Activated naive CD8-positive, alpha-beta T cell treated with anti-CD3 and anti-CD28 coated beads, Interleukin-2, amount 50 U/mL, for 24 hours (primary cell): ENCODE results near the gene AGBL1.

Experiments used
- ATAC-seq: fragments of 150-1000 bp; cut with Tn5 transposase; one replicate; pipeline ENCODE4 v1.10.0; 2021
- DNase-seq: peaks from one replicate; pipeline ENCODE4 v3.0.0; 2021
- H3K27ac Mint-ChIP-seq: one replicate; pipeline ENCODE4 v1.8.0; 2021; ENCODE audit warnings: mild to moderate bottlenecking, mixed read lengths
- H3K27me3 Mint-ChIP-seq: one replicate; pipeline ENCODE4 v1.8.0; 2021; ENCODE audit warnings: mixed read lengths
- H3K36me3 Mint-ChIP-seq: one replicate; pipeline ENCODE4 v1.8.0; 2021; ENCODE audit warnings: low read depth, mixed read lengths
- H3K4me1 Mint-ChIP-seq: one replicate; pipeline ENCODE4 v1.8.0; 2021; ENCODE audit warnings: mixed read lengths
- H3K4me3 Mint-ChIP-seq: one replicate; pipeline ENCODE4 v1.8.0; 2021; ENCODE audit warnings: mild to moderate bottlenecking, moderate library complexity, mixed read lengths
- H3K9me3 Mint-ChIP-seq: one replicate; pipeline ENCODE4 v1.8.0; 2021; ENCODE audit warnings: mixed read lengths

The AGBL1 gene

GRCh38 chr15:86903642-86904421 is 824.2 kb downstream of the AGBL1 start:
- Mint-ChIP-seq H3K36me3 (no peaks in the 10 kb centered on the region), H3K4me1 (no peaks in the 10 kb centered on the region), H3K27me3 (peaks cover 19% of the 10 kb centered on the region), H3K9me3 (no peaks in the 10 kb centered on the region), H3K27ac (no peak overlapping the region), H3K4me3 (no peak overlapping the region)
- ATAC-seq (no peak), DNase-seq (no peak)

GRCh38 chr15:86905625-86906256 is 826.1 kb downstream of the AGBL1 start:
- H3K4me3 Mint-ChIP-seq = no peak overlapping the region
- peaks cover 16% of the 10 kb centered on the region for H3K27me3 Mint-ChIP-seq
- ATAC-seq (no peak), DNase-seq (no peak)
- no peak overlapping the region for H3K27ac Mint-ChIP-seq
- no peaks in the 10 kb centered on the region for H3K9me3 Mint-ChIP-seq
- no peaks in the 10 kb centered on the region for H3K4me1 Mint-ChIP-seq
- H3K36me3 Mint-ChIP-seq = no peaks in the 10 kb centered on the region

- H3K27ac Mint-ChIP-seq = no peak overlapping the region
- no peaks in the 10 kb centered on the region for H3K36me3 Mint-ChIP-seq
- no peaks in the 10 kb centered on the region for H3K9me3 Mint-ChIP-seq
- DNase-seq = no peak
- no peak overlapping the region for H3K4me3 Mint-ChIP-seq
- no peak for ATAC-seq
- peaks cover 14% of the 10 kb centered on the region for H3K27me3 Mint-ChIP-seq
- no peaks in the 10 kb centered on the region for H3K4me1 Mint-ChIP-seq
These were observed 826.7 kb downstream of the AGBL1 start for GRCh38 chr15:86906376-86906775.

GRCh38 chr15:86911022-86911421 is 831.4 kb downstream of the AGBL1 start:
- no peaks in the 10 kb centered on the region for H3K9me3 Mint-ChIP-seq
- no peak overlapping the region for H3K4me3 Mint-ChIP-seq
- ATAC-seq (no peak), DNase-seq (no peak)
- no peaks in the 10 kb centered on the region for H3K4me1 Mint-ChIP-seq
- H3K36me3 Mint-ChIP-seq = no peaks in the 10 kb centered on the region
- H3K27me3 Mint-ChIP-seq = peaks cover 4% of the 10 kb centered on the region
- no peak overlapping the region for H3K27ac Mint-ChIP-seq

GRCh38 chr15:86912661-86913060 is 833.0 kb downstream of the AGBL1 start:
- H3K27ac Mint-ChIP-seq = no peak overlapping the region
- no peaks in the 10 kb centered on the region for H3K4me1 Mint-ChIP-seq
- no peaks in the 10 kb centered on the region for H3K36me3 Mint-ChIP-seq
- DNase-seq (no peak), ATAC-seq (no peak)
- H3K4me3 Mint-ChIP-seq = no peak overlapping the region
- H3K27me3 Mint-ChIP-seq = no peaks in the 10 kb centered on the region
- H3K9me3 Mint-ChIP-seq = no peaks in the 10 kb centered on the region

GRCh38 chr15:86915811-86916331 is 836.2 kb downstream of the AGBL1 start:
- Mint-ChIP-seq H3K4me1 (no peaks in the 10 kb centered on the region), H3K9me3 (no peaks in the 10 kb centered on the region), H3K36me3 (no peaks in the 10 kb centered on the region), H3K27ac (no peak overlapping the region), H3K4me3 (no peak overlapping the region), H3K27me3 (no peaks in the 10 kb centered on the region)
- DNase-seq (no peak), ATAC-seq (no peak)

GRCh38 chr15:86916671-86917360 is 837.1 kb downstream of the AGBL1 start:
- Mint-ChIP-seq H3K9me3 (no peaks in the 10 kb centered on the region), H3K4me1 (no peaks in the 10 kb centered on the region), H3K4me3 (no peak overlapping the region), H3K27me3 (no peaks in the 10 kb centered on the region), H3K27ac (no peak overlapping the region), H3K36me3 (no peaks in the 10 kb centered on the region)
- ATAC-seq (no peak), DNase-seq (no peak)

GRCh38 chr15:86917361-86917671 is 837.6 kb downstream of the AGBL1 start:
- Mint-ChIP-seq H3K27me3 (no peaks in the 10 kb centered on the region), H3K9me3 (no peaks in the 10 kb centered on the region), H3K4me1 (no peaks in the 10 kb centered on the region), H3K27ac (no peak overlapping the region), H3K36me3 (no peaks in the 10 kb centered on the region), H3K4me3 (no peak overlapping the region)
- no peak for DNase-seq
- no peak for ATAC-seq

- H3K9me3 Mint-ChIP-seq = no peaks in the 10 kb centered on the region
- H3K4me1 Mint-ChIP-seq = no peaks in the 10 kb centered on the region
- H3K4me3 Mint-ChIP-seq = no peak overlapping the region
- ATAC-seq = no peak
- no peaks in the 10 kb centered on the region for H3K36me3 Mint-ChIP-seq
- DNase-seq = no peak
- no peak overlapping the region for H3K27ac Mint-ChIP-seq
- no peaks in the 10 kb centered on the region for H3K27me3 Mint-ChIP-seq
These were observed 839.9 kb downstream of the AGBL1 start for GRCh38 chr15:86919581-86919980.

- no peak overlapping the region for H3K27ac Mint-ChIP-seq
- H3K36me3 Mint-ChIP-seq = no peaks in the 10 kb centered on the region
- H3K4me1 Mint-ChIP-seq = no peaks in the 10 kb centered on the region
- no peaks in the 10 kb centered on the region for H3K9me3 Mint-ChIP-seq
- H3K4me3 Mint-ChIP-seq = no peak overlapping the region
- DNase-seq (no peak), ATAC-seq (no peak)
- H3K27me3 Mint-ChIP-seq = peaks cover 4% of the 10 kb centered on the region
These were observed 849.8 kb downstream of the AGBL1 start for GRCh38 chr15:86929461-86929860.

GRCh38 chr15:86932456-86932855 is 852.8 kb downstream of the AGBL1 start:
- Mint-ChIP-seq H3K27ac (no peak overlapping the region), H3K4me1 (no peaks in the 10 kb centered on the region), H3K27me3 (peaks cover 9% of the 10 kb centered on the region), H3K4me3 (no peak overlapping the region), H3K9me3 (peaks cover 5% of the 10 kb centered on the region), H3K36me3 (no peaks in the 10 kb centered on the region)
- ATAC-seq = no peak
- DNase-seq = no peak

- H3K9me3 Mint-ChIP-seq = peaks cover 5% of the 10 kb centered on the region
- H3K27me3 Mint-ChIP-seq = peaks cover 9% of the 10 kb centered on the region
- H3K4me1 Mint-ChIP-seq = no peaks in the 10 kb centered on the region
- H3K27ac Mint-ChIP-seq = no peak overlapping the region
- H3K4me3 Mint-ChIP-seq = no peak overlapping the region
- ATAC-seq (no peak), DNase-seq (no peak)
- H3K36me3 Mint-ChIP-seq = no peaks in the 10 kb centered on the region
These were observed 856.2 kb downstream of the AGBL1 start for GRCh38 chr15:86935841-86936240.

- ATAC-seq = no peak
- Mint-ChIP-seq H3K27me3 (no peaks in the 10 kb centered on the region), H3K36me3 (no peaks in the 10 kb centered on the region), H3K4me1 (no peaks in the 10 kb centered on the region), H3K27ac (no peak overlapping the region), H3K9me3 (no peaks in the 10 kb centered on the region), H3K4me3 (no peak overlapping the region)
- no peak for DNase-seq
These were observed 862.6 kb downstream of the AGBL1 start for GRCh38 chr15:86942285-86942684.

- Mint-ChIP-seq H3K27ac (no peak overlapping the region), H3K4me3 (no peak overlapping the region), H3K9me3 (no peaks in the 10 kb centered on the region)
These were observed 869.0 kb downstream of the AGBL1 start for GRCh38 chr15:86948719-86949118.

GRCh38 chr15:86959254-86959653 is 879.6 kb downstream of the AGBL1 start:
- no peak for ATAC-seq
- H3K9me3 Mint-ChIP-seq = no peaks in the 10 kb centered on the region
- H3K4me3 Mint-ChIP-seq = no peak overlapping the region
- no peak for DNase-seq
- H3K27ac Mint-ChIP-seq = no peak overlapping the region
- H3K27me3 Mint-ChIP-seq = no peaks in the 10 kb centered on the region
- H3K36me3 Mint-ChIP-seq = no peaks in the 10 kb centered on the region
- H3K4me1 Mint-ChIP-seq = no peaks in the 10 kb centered on the region

More at GRCh38 chr15:86948719-86949118, 869.0 kb downstream of the AGBL1 start:
- Mint-ChIP-seq H3K4me1 (no peaks in the 10 kb centered on the region), H3K27me3 (no peaks in the 10 kb centered on the region), H3K36me3 (no peaks in the 10 kb centered on the region)
- DNase-seq = no peak
- no peak for ATAC-seq
